Neuronal stem cell (in vitro differentiated cells): ENCODE measurements around the gene GPAM.
A peak's percentile ranks its signal among the peaks of the same experiment; 100 is the strongest.

Experiments used
- DNase-seq: peaks from one replicate; pipeline ENCODE4 v3.0.0-alpha.2; 2013; ENCODE audit warnings: low spot score
- H2AFZ ChIP-seq: one replicate; pipeline ENCODE4 v1.6.1; 2013; ENCODE audit warnings: mild to moderate bottlenecking, low read length, inconsistent platforms
- H2AK5ac ChIP-seq: 2 replicates; pipeline ENCODE4 v1.6.1; 2013; ENCODE audit warnings: low read depth, mild to moderate bottlenecking, inconsistent platforms, low read length, moderate library complexity, mixed read lengths
- H2BK120ac ChIP-seq: 2 replicates; pipeline ENCODE4 v1.6.1; 2013; ENCODE audit warnings: low read depth, mild to moderate bottlenecking, inconsistent platforms, low read length, moderate library complexity, mixed read lengths
- H2BK12ac ChIP-seq: one replicate; pipeline ENCODE4 v1.6.1; 2013; ENCODE audit warnings: low read length, inconsistent platforms
- H2BK15ac ChIP-seq: 2 replicates; pipeline ENCODE4 v1.6.1; 2013; ENCODE audit warnings: mild to moderate bottlenecking, low read length, inconsistent platforms, mixed read lengths
- H2BK5ac ChIP-seq: one replicate; pipeline ENCODE4 v1.6.1; 2013; ENCODE audit warnings: inconsistent platforms, mild to moderate bottlenecking, low read length, moderate library complexity
- H3K14ac ChIP-seq: one replicate; pipeline ENCODE4 v1.6.1; 2013; ENCODE audit warnings: low read length, inconsistent platforms
- H3K18ac ChIP-seq: 2 replicates; pipeline ENCODE4 v1.6.1; 2013; ENCODE audit warnings: low read length, inconsistent platforms
- H3K23ac ChIP-seq: 2 replicates; pipeline ENCODE4 v1.6.1; 2013; ENCODE audit warnings: low read depth, mild to moderate bottlenecking, mixed read lengths, low read length, inconsistent platforms; ENCODE audit not compliant: poor library complexity
- H3K27ac ChIP-seq: replicated peaks from 3 replicates; pipeline ENCODE4 v1.5.1; 2013; ENCODE audit warnings: low read length, inconsistent platforms
- H3K27me3 ChIP-seq, 3 experiments: 2 replicates each; pipeline ENCODE4 v1.6.1; 2013; ENCODE audit warnings: low read length in 3 of 3, mild to moderate bottlenecking in 2 of 3, inconsistent platforms in 1 of 3, low read depth in 1 of 3, mixed read lengths in 1 of 3, moderate library complexity in 1 of 3; ENCODE audit not compliant: control insufficient read depth in 3 of 3, insufficient read depth in 3 of 3
- H3K36me3 ChIP-seq, 2 donors: replicated peaks in 1 of 2; 2 replicates each; pipeline ENCODE4 v1.6.1; 2013; ENCODE audit warnings: low read length in 2 of 2; ENCODE audit not compliant: control insufficient read depth in 2 of 2, insufficient read depth in 2 of 2
- H3K4ac ChIP-seq: 2 replicates; pipeline ENCODE4 v1.6.1; 2013; ENCODE audit warnings: inconsistent platforms, mild to moderate bottlenecking, low read length, moderate library complexity
- H3K4me1 ChIP-seq, 2 donors: 1 replicate in 1 of 2; 2 replicates in 1 of 2; pipeline ENCODE4 v1.6.1; 2013; ENCODE audit warnings: low read length in 2 of 2, low read depth in 1 of 2; ENCODE audit not compliant: control insufficient read depth in 2 of 2, insufficient read depth in 1 of 2
- H3K4me2 ChIP-seq: one replicate; pipeline ENCODE4 v1.6.1; 2013; ENCODE audit warnings: mild to moderate bottlenecking, low read length, inconsistent platforms; ENCODE audit not compliant: insufficient read depth, poor library complexity, severe bottlenecking
- H3K4me3 ChIP-seq, 2 donors: 2 replicates each; pipeline ENCODE4 v1.5.1; 2013; ENCODE audit warnings: low read length in 2 of 2, mild to moderate bottlenecking in 2 of 2, inconsistent platforms in 1 of 2, moderate library complexity in 1 of 2
- H3K79me1 ChIP-seq: one replicate; pipeline ENCODE4 v1.6.1; 2013; ENCODE audit warnings: low read depth, mild to moderate bottlenecking, inconsistent platforms, low read length, moderate library complexity
- H3K9ac ChIP-seq: one replicate; pipeline ENCODE4 v1.6.1; 2013; ENCODE audit warnings: mild to moderate bottlenecking, low read depth, low read length, inconsistent platforms; ENCODE audit not compliant: poor library complexity
- H3K9me3 ChIP-seq, 2 donors: replicated peaks in 1 of 2; 2 replicates each; pipeline versions ENCODE3 to v1.6.1; 2013; ENCODE audit warnings: low read length in 2 of 2, mild to moderate bottlenecking in 2 of 2, inconsistent platforms in 1 of 2, low read depth in 1 of 2, mixed read lengths in 1 of 2, moderate library complexity in 1 of 2; ENCODE audit not compliant: control insufficient read depth in 2 of 2, insufficient read depth in 1 of 2
- H4K8ac ChIP-seq: one replicate; pipeline ENCODE4 v1.6.1; 2013; ENCODE audit warnings: low read depth, mild to moderate bottlenecking, inconsistent platforms, low read length, moderate library complexity
- H4K91ac ChIP-seq: one replicate; pipeline ENCODE4 v1.6.1; 2013; ENCODE audit warnings: low read length, low read depth, mild to moderate bottlenecking, inconsistent platforms; ENCODE audit not compliant: poor library complexity
- WGBS, 2 donors: extraction: QIAGEN DNeasy Blood & Tissue Kit; methylation state at CpG; one replicate each; pipeline ENCODE4 v1.1.7; 2013; ENCODE audit warnings: missing lambda C conversion rate in 2 of 2, mixed read lengths in 1 of 2; ENCODE audit not compliant: insufficient read length in 2 of 2, insufficient replicate concordance in 1 of 2; ENCODE audit errors: extremely low coverage in 2 of 2; 5-methylcytosine and 5-hydroxymethylcytosine counted together

The GPAM gene

DNA sequence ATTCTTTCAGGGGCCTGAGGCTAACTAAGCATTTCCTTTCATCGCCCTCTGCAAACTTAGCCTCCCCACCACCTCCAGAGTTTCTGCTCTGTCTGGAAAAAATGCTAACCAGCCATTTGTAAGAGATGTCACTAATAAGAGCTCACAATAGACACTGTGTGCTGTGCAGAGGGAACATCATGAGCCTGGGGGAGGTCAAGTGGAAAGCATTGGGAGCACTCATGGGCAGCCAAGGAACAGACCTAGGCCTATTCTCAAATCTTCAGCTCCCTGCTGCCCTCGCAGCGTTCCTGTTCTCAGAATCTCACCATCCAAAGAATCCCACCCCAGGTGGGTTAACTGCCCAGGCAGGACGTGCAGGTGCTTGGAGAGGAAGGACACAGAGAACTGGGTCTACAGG is 27.1 kb upstream of the GPAM start:
- no peaks in the 10 kb centered on the region for H3K79me1 ChIP-seq

DNA sequence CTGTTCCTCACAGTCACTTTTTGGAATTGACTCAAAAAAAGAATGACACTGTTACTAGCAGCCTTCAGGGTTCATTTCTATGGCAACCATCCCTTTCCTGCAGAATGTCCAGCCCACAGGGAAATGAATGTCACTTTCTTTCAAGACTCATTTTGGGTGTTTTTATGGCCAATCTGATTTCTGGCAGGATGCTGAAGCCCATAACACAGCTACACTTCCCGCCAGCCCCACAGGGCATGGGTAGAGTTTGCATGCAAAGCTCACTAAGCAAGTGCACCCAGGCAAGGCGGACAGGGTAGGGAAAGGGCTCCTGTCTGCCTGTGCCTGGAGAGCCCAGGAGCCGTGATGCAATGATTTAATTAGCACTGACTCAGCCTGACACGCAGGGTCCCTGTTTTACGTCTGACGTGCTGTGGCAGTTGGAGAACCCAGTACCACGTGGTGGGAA is 26.1 kb upstream of the GPAM start:
- WGBS, 2 donors = no CpG with 5 or more reads among the region's 7 CpGs
- Histone ChIP-seq H3K4me2 (no peak overlapping the region), H3K4me3 (peak overlapping the region in 1 of 2 donors; percentile 56)

More for the DNA sequence above, 27.1 kb upstream of the GPAM start:
- H4K8ac ChIP-seq = no peak overlapping the region
- no peak overlapping the region for H2BK12ac ChIP-seq
- no peak overlapping the region for H3K14ac ChIP-seq
- no peak overlapping the region for H2BK120ac ChIP-seq
- no peak overlapping the region for H3K18ac ChIP-seq
- peaks cover 8 to 16% of the 10 kb centered on the region in 2 donors for H3K4me1 ChIP-seq
- no peaks in the 10 kb centered on the region for H3K36me3 ChIP-seq
- no peak overlapping the region for H2BK5ac ChIP-seq
- no peak for DNase-seq
- no peaks in the 10 kb centered on the region for H3K9me3 ChIP-seq
- no peak overlapping the region for H2BK15ac ChIP-seq
- no peak overlapping the region for H3K4ac ChIP-seq
- H3K4me2 ChIP-seq = no peak overlapping the region
- no CpG with 5 or more reads among the region's 4 CpGs for WGBS, 2 donors
- H3K23ac ChIP-seq = no peak overlapping the region
- H3K9ac ChIP-seq = no peak overlapping the region
- H4K91ac ChIP-seq = no peak overlapping the region
- H3K27ac ChIP-seq = no peak overlapping the region
- H2AK5ac ChIP-seq = no peak overlapping the region
- H3K4me3 ChIP-seq = no peak overlapping the region
- H2AFZ ChIP-seq = no peak overlapping the region
- H3K27me3 ChIP-seq = peaks cover 0 to 3% (median 0%) of the 10 kb centered on the region in 3 experiments

DNA sequence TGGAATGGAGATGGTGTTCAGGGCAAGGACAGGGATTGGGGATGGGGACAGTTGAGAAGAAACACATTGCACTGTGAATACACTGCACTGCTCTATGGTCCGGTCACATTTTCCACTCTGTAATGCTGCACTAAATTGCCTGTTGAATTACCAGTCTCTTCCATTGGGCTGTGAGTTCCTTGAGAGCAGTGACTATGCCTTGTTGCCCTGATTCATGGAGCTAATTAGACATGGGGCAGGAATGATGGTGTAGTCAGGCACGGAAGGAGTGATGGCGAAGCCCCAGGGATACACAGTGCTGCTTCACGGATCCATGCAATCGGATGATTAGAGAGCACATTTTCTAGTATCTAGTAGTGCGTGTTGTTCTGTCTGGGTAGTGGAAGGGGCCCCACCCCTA is 25.4 kb upstream of the GPAM start:
- Histone ChIP-seq H3K36me3 (no peaks in the 10 kb centered on the region), H3K4ac (no peak overlapping the region), H4K91ac (no peak overlapping the region), H3K27ac (no peak overlapping the region), H4K8ac (no peak overlapping the region), H3K4me2 (no peak overlapping the region), H3K9me3 (no peaks in the 10 kb centered on the region), H2BK15ac (no peak overlapping the region), H3K79me1 (no peaks in the 10 kb centered on the region), H2AFZ (no peak overlapping the region), H2BK5ac (no peak overlapping the region), H3K9ac (no peak overlapping the region), H2AK5ac (no peak overlapping the region), H3K27me3 (no peaks in the 10 kb centered on the region), H3K23ac (no peak overlapping the region), H3K18ac (no peak overlapping the region), H3K4me1 (peaks cover 8 to 16% of the 10 kb centered on the region in 2 donors), H3K4me3 (no peak overlapping the region), H3K14ac (no peak overlapping the region), H2BK12ac (no peak overlapping the region), H2BK120ac (no peak overlapping the region)
- DNase-seq = no peak
- WGBS, 2 donors = no CpG with 5 or more reads among the region's 6 CpGs

More for the DNA sequence above, 26.1 kb upstream of the GPAM start:
- Histone ChIP-seq H3K36me3 (no peaks in the 10 kb centered on the region), H3K4me1 (peaks cover 8 to 16% of the 10 kb centered on the region in 2 donors), H3K27me3 (peaks cover 0 to 3% (median 0%) of the 10 kb centered on the region in 3 experiments), H3K23ac (no peak overlapping the region), H3K14ac (no peak overlapping the region), H4K91ac (no peak overlapping the region), H3K79me1 (no peaks in the 10 kb centered on the region), H3K9ac (no peak overlapping the region), H2AK5ac (no peak overlapping the region), H3K4ac (no peak overlapping the region), H2BK15ac (no peak overlapping the region), H3K18ac (no peak overlapping the region), H3K27ac (no peak overlapping the region), H2BK12ac (no peak overlapping the region), H2BK5ac (no peak overlapping the region), H2BK120ac (no peak overlapping the region), H3K9me3 (no peaks in the 10 kb centered on the region), H2AFZ (peak overlapping the region; percentile 46), H4K8ac (no peak overlapping the region)
- no peak for DNase-seq

DNA sequence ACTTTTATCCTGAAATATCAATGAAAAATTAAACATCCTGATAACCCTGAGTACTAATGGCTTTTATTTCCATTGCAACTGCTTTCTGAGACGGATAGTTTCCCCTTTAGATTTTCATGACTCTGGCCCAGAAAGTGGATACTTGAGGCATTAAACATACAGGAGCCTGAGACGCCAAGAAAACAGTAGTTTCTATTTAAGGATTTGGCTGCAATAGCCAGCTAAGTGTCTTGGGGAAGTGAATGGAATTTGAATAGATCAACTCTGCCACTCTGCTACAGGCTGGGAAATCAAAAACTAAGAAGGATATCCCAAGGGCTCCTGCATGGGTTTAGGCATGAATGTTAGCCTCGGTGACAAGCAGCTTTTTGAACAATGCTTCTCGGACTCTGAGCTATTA is 24.7 kb upstream of the GPAM start:
- Histone ChIP-seq H3K79me1 (no peaks in the 10 kb centered on the region), H3K4me3 (no peak overlapping the region), H3K27ac (no peak overlapping the region), H3K18ac (no peak overlapping the region), H3K4ac (no peak overlapping the region), H3K9me3 (no peaks in the 10 kb centered on the region), H3K4me2 (no peak overlapping the region), H4K8ac (no peak overlapping the region), H3K27me3 (no peaks in the 10 kb centered on the region), H2AK5ac (no peak overlapping the region), H3K36me3 (no peaks in the 10 kb centered on the region), H4K91ac (no peak overlapping the region), H3K14ac (no peak overlapping the region), H2BK12ac (no peak overlapping the region), H2BK120ac (no peak overlapping the region), H2AFZ (no peak overlapping the region), H3K4me1 (peaks cover 8 to 16% of the 10 kb centered on the region in 2 donors), H3K9ac (no peak overlapping the region), H2BK15ac (no peak overlapping the region), H2BK5ac (no peak overlapping the region), H3K23ac (no peak overlapping the region)
- DNase-seq = no peak
- no CpG with 5 or more reads among the region's 4 CpGs for WGBS, 2 donors
